Upper lobe of right lung (tissue), 1 donor: ENCODE data around the gene KIAA1217. TPM values are rescaled to one million over a fixed set of nuclear protein-coding genes. Genes with fewer than 3 reads are reported as not detected.

ENCODE experiments used
- ATAC-seq: fragments of 200-7000 bp; cut with Tn5 transposase; one replicate; pipeline ENCODE4 v1.9.1; 2020; ENCODE audit warnings: mild to moderate bottlenecking, moderate library complexity
- DNase-seq: peaks from one replicate; pipeline ENCODE4 v3.0.0-alpha.2; 2020
- H3K27ac ChIP-seq: fragments of 200-600 bp; one replicate; pipeline ENCODE4 v1.8.0; 2022
- H3K27me3 ChIP-seq: fragments of 200-600 bp; one replicate; pipeline ENCODE4 v1.8.0; 2022; ENCODE audit warnings: mild to moderate bottlenecking
- H3K36me3 ChIP-seq: fragments of 200-600 bp; one replicate; pipeline ENCODE4 v1.8.0; 2022
- H3K4me1 ChIP-seq: fragments of 200-600 bp; one replicate; pipeline ENCODE4 v1.8.0; 2022
- H3K4me3 ChIP-seq: fragments of 200-600 bp; one replicate; pipeline ENCODE4 v1.8.0; 2022; ENCODE audit warnings: mild to moderate bottlenecking
- H3K9me3 ChIP-seq: fragments of 200-600 bp; one replicate; pipeline ENCODE4 v1.8.0; 2022
- CTCF ChIP-seq: fragments of 200-600 bp; IDR thresholded peaks from one replicate; pipeline ENCODE4 v1.8.0; 2022; ENCODE audit warnings: antibody characterized with exemption
- intact Hi-C: fragments of 100-400 bp; cut with DNase I; formaldehyde crosslinking; loops from one replicate; pipeline ENCODE4 v1.11.0; 2022
- total RNA-seq: library from RNA; stranded (reverse); fragmentation: NEBNext Ultra II Directional; extraction: Animal tissue kit (Norgen Biotek cat#: 25700); gene quantifications from one replicate; pipeline ENCODE4 v1.2.1, GENCODE V29; 2021
- donor health status: DM: no; HTN: yes; CAD: no; lungs with severe emphysema.

Gene KIAA1217
- total RNA-seq, 1 donor from 2014 or later, result 23.5 TPM

GRCh38 chr10:24568042-24568441, 359.1 kb downstream of the KIAA1217 start:
- no peak overlapping the region for H3K27ac ChIP-seq
- H3K4me1 ChIP-seq, result no peaks in the 10 kb centered on the region
- no peaks in the 10 kb centered on the region for H3K9me3 ChIP-seq
- no peaks in the 10 kb centered on the region for H3K27me3 ChIP-seq
- ATAC-seq, result no peak
- H3K36me3 ChIP-seq, result no peaks in the 10 kb centered on the region
- intact Hi-C loops, result no loop called here
- no peak for TF ChIP-seq CTCF
- no peak overlapping the region for H3K4me3 ChIP-seq
- no peak for DNase-seq

GRCh38 chr10:24569330-24569796, 360.4 kb downstream of the KIAA1217 start:
- no peak for TF ChIP-seq CTCF
- intact Hi-C loops, result no loop called here

GRCh38 chr10:24569828-24570657, 361.1 kb downstream of the KIAA1217 start:
- H3K9me3 ChIP-seq, result no peaks in the 10 kb centered on the region
- no peak overlapping the region for H3K27ac ChIP-seq
- H3K4me3 ChIP-seq, result no peak overlapping the region
- H3K4me1 ChIP-seq, result no peaks in the 10 kb centered on the region
- no peaks in the 10 kb centered on the region for H3K36me3 ChIP-seq
- intact Hi-C loops, result no loop called here
- TF ChIP-seq CTCF, result no peak
- peak; percentile 50 for DNase-seq
- no peak for ATAC-seq
- no peaks in the 10 kb centered on the region for H3K27me3 ChIP-seq

More at GRCh38 chr10:24569330-24569796, 360.4 kb downstream of the KIAA1217 start:
- no peaks in the 10 kb centered on the region for H3K4me1 ChIP-seq
- no peak overlapping the region for H3K4me3 ChIP-seq
- H3K9me3 ChIP-seq, result no peaks in the 10 kb centered on the region
- H3K27me3 ChIP-seq, result no peaks in the 10 kb centered on the region
- ATAC-seq (peak; percentile 39), DNase-seq (peak; percentile 59)
- no peaks in the 10 kb centered on the region for H3K36me3 ChIP-seq
- H3K27ac ChIP-seq, result no peak overlapping the region

- Histone ChIP-seq H3K4me1 (no peaks in the 10 kb centered on the region), H3K4me3 (no peak overlapping the region), H3K27me3 (no peaks in the 10 kb centered on the region), H3K36me3 (no peaks in the 10 kb centered on the region), H3K27ac (no peak overlapping the region), H3K9me3 (no peaks in the 10 kb centered on the region)
- TF ChIP-seq CTCF, result no peak
- DNase-seq, result no peak
- intact Hi-C loops, result no loop called here
- ATAC-seq, result no peak
Measured at GRCh38 chr10:24570658-24571426, 361.9 kb downstream of the KIAA1217 start.

- no peaks in the 10 kb centered on the region for H3K9me3 ChIP-seq
- intact Hi-C loops, result no loop called here
- no peaks in the 10 kb centered on the region for H3K27me3 ChIP-seq
- no peak overlapping the region for H3K4me3 ChIP-seq
- no peaks in the 10 kb centered on the region for H3K4me1 ChIP-seq
- H3K27ac ChIP-seq, result no peak overlapping the region
- no peaks in the 10 kb centered on the region for H3K36me3 ChIP-seq
- ATAC-seq (no peak), DNase-seq (peak; percentile 21)
- no peak for TF ChIP-seq CTCF
Measured at GRCh38 chr10:24571870-24572450, 363.0 kb downstream of the KIAA1217 start.
